ENCODE measurements around the gene RNF212B.

RNF212B gene

GRCh38 chr14:23297611-23298277 is 60.0 kb downstream of the RNF212B start:
- no peak for DNase-seq

GRCh38 chr14:23299211-23299957 is 61.6 kb downstream of the RNF212B start:
- peak; percentile 47 for DNase-seq

- DNase-seq: no peak
Measured at GRCh38 chr14:23299986-23300686, 62.4 kb downstream of the RNF212B start.

- DNase-seq: peak; percentile 51
Measured at GRCh38 chr14:23300687-23301223, 63.0 kb downstream of the RNF212B start.

GRCh38 chr14:23301288-23301968 is 63.7 kb downstream of the RNF212B start:
- DNase-seq: peak; percentile 97

- no peak for DNase-seq
Measured at GRCh38 chr14:23301969-23302289, 64.2 kb downstream of the RNF212B start.

GRCh38 chr14:23302290-23303225 is 64.8 kb downstream of the RNF212B start, which contains the start of gene PPP1R3E:
Gene PPP1R3E (minus strand): TSS chr14:23302859. CDS start chr14:23302576, 283 bp downstream.
- DNase-seq: peak; percentile 74

GRCh38 chr14:23306412-23307145 is 68.8 kb downstream of the RNF212B start, which contains the start of gene BCL2L2:
Gene BCL2L2 (plus strand): TSS chr14:23306833. CDS start chr14:23307768, 935 bp downstream.
- DNase-seq: peak; percentile 92

GRCh38 chr14:23307146-23307530 is 69.4 kb downstream of the RNF212B start:
- DNase-seq: no peak

- DNase-seq: no peak
Measured at GRCh38 chr14:23307687-23308644, 70.2 kb downstream of the RNF212B start.

GRCh38 chr14:23308721-23309445 is 71.1 kb downstream of the RNF212B start:
- no peak for DNase-seq

- DNase-seq: no peak
Measured at GRCh38 chr14:23310546-23310945, 72.8 kb downstream of the RNF212B start.

- no peak for DNase-seq
Measured at GRCh38 chr14:23316300-23316699, 78.6 kb downstream of the RNF212B start.

GRCh38 chr14:23319746-23320583 is 82.2 kb downstream of the RNF212B start:
- no peak for DNase-seq

GRCh38 chr14:23320584-23321571 is 83.1 kb downstream of the RNF212B start, which contains the start of gene PABPN1:
Gene PABPN1 (plus strand): TSS chr14:23321457. CDS start chr14:23321470, 13 bp downstream.
- peak; percentile 100 for DNase-seq

Data from midbrain (tissue), 1 donor.